ENCODE results near the gene DBNDD2.

Gene DBNDD2, protein sequence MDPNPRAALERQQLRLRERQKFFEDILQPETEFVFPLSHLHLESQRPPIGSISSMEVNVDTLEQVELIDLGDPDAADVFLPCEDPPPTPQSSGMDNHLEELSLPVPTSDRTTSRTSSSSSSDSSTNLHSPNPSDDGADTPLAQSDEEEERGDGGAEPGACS

DNA sequence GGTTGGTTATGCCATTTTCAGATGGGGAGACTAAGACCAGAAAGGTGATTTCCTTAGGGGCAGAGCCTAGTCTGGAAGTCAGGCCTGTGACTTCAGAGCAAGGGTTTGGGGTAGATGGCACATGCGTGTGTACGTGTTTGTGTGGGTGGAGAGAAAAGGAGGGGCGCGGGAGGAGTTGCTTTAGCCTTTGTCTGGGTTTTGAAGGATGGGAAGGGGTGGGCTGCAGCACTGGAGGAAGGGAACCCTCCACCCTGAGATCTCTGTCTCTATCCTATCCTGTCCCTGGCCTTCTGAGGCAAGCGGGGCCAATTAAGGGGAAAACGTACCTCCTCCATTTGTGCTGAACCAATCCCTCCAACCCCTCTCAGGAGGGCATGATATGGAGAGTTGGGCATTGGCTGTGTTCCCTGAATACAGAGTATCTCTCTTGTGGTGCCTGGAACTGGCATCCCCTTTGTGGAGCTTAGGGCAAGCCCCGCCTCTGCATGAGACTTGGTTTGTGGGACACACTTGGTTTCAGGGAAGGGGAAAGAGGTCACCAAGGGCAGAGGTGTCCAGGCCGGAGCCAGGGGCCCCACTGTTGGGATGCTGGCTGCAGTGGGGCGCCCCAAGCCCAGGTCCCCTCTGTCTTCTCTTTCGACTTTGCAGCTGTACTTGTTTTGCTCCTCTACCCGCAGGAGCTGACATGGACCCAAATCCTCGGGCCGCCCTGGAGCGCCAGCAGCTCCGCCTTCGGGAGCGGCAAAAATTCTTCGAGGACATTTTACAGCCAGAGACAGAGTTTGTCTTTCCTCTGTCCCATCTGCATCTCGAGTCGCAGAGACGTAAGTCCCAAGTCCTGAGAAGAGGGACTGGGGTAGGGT, at the start of gene DBNDD2:
DBNDD2 (plus strand) TSS at position 507 of the 863 bp plus-strand sequence; CDS start at position 686, 179 bp downstream.
- in situ Hi-C loops (cut with MboI; ENCODE audit: low sequenced_read_pairs) = no loop called here

GRCh38 chr20:45359069-45359405, 49.1 kb upstream of the DBNDD2 start:
- in situ Hi-C loops (cut with MboI; ENCODE audit: low sequenced_read_pairs) = no loop called here

GRCh38 chr20:45359406-45360148, 48.5 kb upstream of the DBNDD2 start:
- in situ Hi-C loops (cut with MboI; ENCODE audit: low sequenced_read_pairs) = no loop called here

GRCh38 chr20:45361793-45362192, 46.3 kb upstream of the DBNDD2 start:
- in situ Hi-C loops (cut with MboI; ENCODE audit: low sequenced_read_pairs) = no loop called here

DNA sequence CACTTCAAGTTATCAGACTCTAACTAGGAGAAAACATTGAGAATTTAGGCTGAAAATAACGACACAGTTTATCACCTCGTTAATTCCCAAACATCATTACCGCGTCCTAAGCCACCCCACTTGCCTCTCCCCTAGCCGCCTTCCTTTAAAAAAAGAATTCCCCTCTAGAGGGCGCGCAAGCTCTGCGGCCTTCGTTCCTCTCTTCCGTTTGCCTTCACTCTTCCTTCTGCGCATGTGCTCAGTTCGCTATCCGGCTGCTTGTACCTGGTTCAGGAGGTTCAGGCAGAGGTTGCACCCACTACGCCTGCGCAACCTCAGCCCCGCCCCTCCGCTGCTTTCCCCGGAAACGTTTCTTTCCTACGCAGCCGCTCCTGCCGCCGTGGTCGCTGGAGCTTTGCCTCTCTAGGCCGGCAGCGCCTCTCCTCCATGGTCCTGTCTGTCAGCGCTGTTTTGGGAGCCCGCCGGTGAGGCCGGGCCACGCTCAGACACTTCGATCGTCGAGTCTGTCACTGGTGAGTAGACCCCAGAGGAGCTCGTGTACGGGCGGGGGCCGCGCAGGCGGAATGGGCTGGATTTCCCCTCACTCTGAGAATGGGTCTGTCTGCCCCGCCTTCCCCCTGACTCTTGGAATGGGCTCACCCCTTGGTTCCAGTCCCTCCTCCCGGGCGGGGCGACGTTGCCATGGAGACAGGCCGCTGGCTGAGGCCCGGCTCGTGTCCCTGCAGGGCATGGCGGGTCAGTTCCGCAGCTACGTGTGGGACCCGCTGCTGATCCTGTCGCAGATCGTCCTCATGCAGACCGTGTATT, 45.1 kb upstream of the DBNDD2 start, which contains the start of gene SYS1:
SYS1 (plus strand) TSS at position 353 of the 807 bp plus-strand sequence; CDS start at position 729, 376 bp downstream.
- in situ Hi-C loops (cut with MboI; ENCODE audit: low sequenced_read_pairs) = no loop called here

- in situ Hi-C loops (cut with MboI; ENCODE audit: low sequenced_read_pairs) = no loop called here
Observed at GRCh38 chr20:45363611-45364492, 44.2 kb upstream of the DBNDD2 start.

- in situ Hi-C loops (cut with MboI; ENCODE audit: low sequenced_read_pairs) = no loop called here
Observed at GRCh38 chr20:45365444-45365970, 42.6 kb upstream of the DBNDD2 start.

DNA sequence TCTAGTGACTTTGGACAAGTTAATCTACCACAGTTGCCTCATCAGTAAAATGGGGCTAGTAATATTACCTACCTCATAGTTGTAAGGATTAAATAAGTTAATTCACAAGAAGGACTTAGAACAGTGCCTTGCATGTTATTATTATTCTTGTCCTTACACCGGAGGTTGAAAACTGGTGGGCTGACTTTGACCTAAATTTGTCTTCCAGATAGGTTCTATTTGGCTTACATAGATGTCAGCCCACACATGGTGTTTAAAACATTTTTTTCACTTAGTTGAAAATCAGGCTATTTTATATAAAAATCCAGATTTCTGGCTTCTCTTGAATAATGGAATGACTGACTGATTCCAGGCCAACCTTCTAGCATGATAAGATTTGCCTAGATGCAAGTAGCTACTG, 41.9 kb upstream of the DBNDD2 start:
- in situ Hi-C loops (cut with MboI; ENCODE audit: low sequenced_read_pairs) = no loop called here

GRCh38 chr20:45366631-45367030, 41.5 kb upstream of the DBNDD2 start:
- in situ Hi-C loops (cut with MboI; ENCODE audit: low sequenced_read_pairs) = no loop called here

GRCh38 chr20:45367126-45367525, 41.0 kb upstream of the DBNDD2 start:
- in situ Hi-C loops (cut with MboI; ENCODE audit: low sequenced_read_pairs) = no loop called here

GRCh38 chr20:45368221-45368980, 39.7 kb upstream of the DBNDD2 start:
- in situ Hi-C loops (cut with MboI; ENCODE audit: low sequenced_read_pairs) = no loop called here

- in situ Hi-C loops (cut with MboI; ENCODE audit: low sequenced_read_pairs) = no loop called here
Observed at GRCh38 chr20:45370571-45371160, 37.4 kb upstream of the DBNDD2 start.

- in situ Hi-C loops (cut with MboI; ENCODE audit: low sequenced_read_pairs) = no loop called here
Observed at GRCh38 chr20:45372241-45372640, 35.8 kb upstream of the DBNDD2 start.

DNA sequence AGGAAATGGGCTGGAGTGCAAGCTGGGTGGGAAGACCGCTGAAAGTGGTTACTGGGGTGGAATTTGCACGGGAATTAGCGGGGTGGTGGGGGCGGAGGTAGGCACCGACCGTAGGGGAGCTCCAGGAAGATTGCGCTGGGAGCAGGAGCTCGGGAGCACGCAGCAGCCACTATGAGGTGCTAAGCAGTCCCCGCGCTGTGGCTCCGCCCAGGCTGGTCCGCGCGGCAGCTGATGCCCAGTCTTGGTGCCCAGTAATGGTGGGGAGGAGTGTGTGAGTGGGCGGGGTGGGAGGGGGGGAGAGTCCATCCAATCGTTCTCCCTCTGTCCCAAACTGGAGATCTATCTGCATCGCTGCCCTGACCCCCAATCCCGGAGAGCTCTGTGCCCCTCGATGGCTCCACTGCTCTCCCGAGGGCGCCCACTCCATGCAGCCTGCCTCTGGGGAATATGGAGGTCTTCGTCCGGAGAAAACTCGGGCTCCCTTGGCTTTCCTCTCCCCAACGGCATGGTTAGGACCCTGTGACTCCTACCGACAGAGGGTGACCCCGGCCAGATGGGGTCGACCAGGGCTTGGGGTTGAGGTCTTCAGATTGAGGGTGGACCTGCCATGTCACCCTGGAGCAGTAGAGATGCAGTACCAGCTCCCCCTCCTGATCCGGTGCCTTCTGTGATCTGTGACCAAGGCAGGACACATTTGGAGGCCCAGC, 35.3 kb upstream of the DBNDD2 start:
- in situ Hi-C loops (cut with MboI; ENCODE audit: low sequenced_read_pairs) = no loop called here

- in situ Hi-C loops (cut with MboI; ENCODE audit: low sequenced_read_pairs) = no loop called here
Observed at GRCh38 chr20:45373353-45374100, 34.6 kb upstream of the DBNDD2 start.

DNA sequence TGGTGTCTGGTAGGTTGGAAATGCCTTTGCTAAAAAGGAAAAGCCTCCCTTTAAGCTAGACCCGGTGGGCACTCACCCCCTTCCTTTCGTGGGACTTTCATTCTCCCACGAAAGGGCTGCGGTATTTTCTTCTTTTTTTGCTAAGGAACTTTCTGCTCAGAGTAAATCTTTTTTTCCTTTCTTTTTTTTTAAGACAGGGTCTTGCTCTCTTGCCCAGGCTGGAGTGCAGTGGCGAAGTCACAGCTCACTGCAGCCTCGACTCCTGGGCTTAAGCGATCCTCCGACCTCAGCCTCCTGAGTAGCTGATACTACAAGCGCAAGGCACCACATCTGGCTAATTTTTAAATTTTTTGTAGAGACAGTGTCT, 34.0 kb upstream of the DBNDD2 start:
- in situ Hi-C loops (cut with MboI; ENCODE audit: low sequenced_read_pairs) = no loop called here

GRCh38 chr20:45374966-45375365, 33.1 kb upstream of the DBNDD2 start:
- in situ Hi-C loops (cut with MboI; ENCODE audit: low sequenced_read_pairs) = no loop called here
